Stimulated activated CD4-positive, alpha-beta T cell treated with anti-CD3 and anti-CD28 coated beads, Interleukin-15, amount 100 ng/mL, for 1 hour (primary cell): Measurements from ENCODE around the gene COL8A1.
"Not testable (repeated sequence)": the region's sequence is repeated elsewhere in the genome, so short reads cannot be mapped to it uniquely, and the experiment has no call there.

Experiments used
- DNase-seq, 2 donors: peaks; one replicate each; pipeline ENCODE4 v3.0.0-alpha.2; 2020; ENCODE audit warnings: low read depth in 1 of 2, low spot score in 1 of 2

Gene COL8A1

GRCh38 chr3:99638167-99638948 lies at the start of gene COL8A1:
COL8A1 (plus strand) TSS chr3:99638594; CDS start chr3:99790683, 152,089 bp downstream.
- no peak for DNase-seq

- DNase-seq: not testable (repeated sequence)
These were observed 49.2 kb upstream of the COL8A1 start for GRCh38 chr3:99589168-99589567.

- DNase-seq: no peak
These were observed 38.5 kb upstream of the COL8A1 start for GRCh38 chr3:99599894-99600293.

GRCh38 chr3:99601515-99601914 lies 36.9 kb upstream of the COL8A1 start:
- no peak for DNase-seq

GRCh38 chr3:99602183-99602582 lies 36.2 kb upstream of the COL8A1 start:
- DNase-seq: no peak

GRCh38 chr3:99607151-99607550 lies 31.2 kb upstream of the COL8A1 start:
- no peak for DNase-seq

GRCh38 chr3:99614768-99615167 lies 23.6 kb upstream of the COL8A1 start:
- DNase-seq: no peak

- no peak for DNase-seq
These were observed 18.2 kb upstream of the COL8A1 start for GRCh38 chr3:99620077-99620767.

- no peak for DNase-seq
These were observed 17.4 kb upstream of the COL8A1 start for GRCh38 chr3:99620976-99621375.

- no peak for DNase-seq
These were observed 13.7 kb upstream of the COL8A1 start for GRCh38 chr3:99624496-99625236.

- DNase-seq: no peak
These were observed 13.2 kb upstream of the COL8A1 start for GRCh38 chr3:99625237-99625622.

GRCh38 chr3:99625643-99626416 lies 12.6 kb upstream of the COL8A1 start:
- DNase-seq: no peak

GRCh38 chr3:99626417-99626788 lies 12.0 kb upstream of the COL8A1 start:
- DNase-seq: no peak

GRCh38 chr3:99627062-99627826 lies 11.2 kb upstream of the COL8A1 start:
- no peak for DNase-seq

GRCh38 chr3:99630815-99631214 lies 7.6 kb upstream of the COL8A1 start:
- DNase-seq: no peak

- DNase-seq: no peak
These were observed 4.4 kb upstream of the COL8A1 start for GRCh38 chr3:99633887-99634558.

GRCh38 chr3:99634881-99635280 lies 3.5 kb upstream of the COL8A1 start:
- no peak for DNase-seq

GRCh38 chr3:99635348-99635747 lies 3.0 kb upstream of the COL8A1 start:
- no peak for DNase-seq

- no peak for DNase-seq
These were observed 1.4 kb upstream of the COL8A1 start for GRCh38 chr3:99637016-99637367.
